Left lobe of liver (tissue), 2 donors: ENCODE data around the gene ACSBG1. TPM values are rescaled to one million over a fixed set of nuclear protein-coding genes. Genes with fewer than 3 reads are reported as not detected.

Source experiments
- ATAC-seq: fragments of 200-7000 bp; cut with Tn5 transposase; one replicate; pipeline ENCODE4 v1.9.1; 2020; ENCODE audit warnings: mild to moderate bottlenecking, moderate library complexity
- DNase-seq: peaks from one replicate; pipeline ENCODE4 v3.0.0-alpha.2; 2020; ENCODE audit warnings: low spot score
- total RNA-seq: library from RNA; stranded (reverse); gene quantifications from one replicate; pipeline ENCODE4 v1.2.1, GENCODE V29; 2021
- donor health status: DM: no; HTN: no; CAD: no; lungs with moderate emphysema.
- donor health status: DM: no; HTN: yes; CAD: no.

Gene ACSBG1, protein sequence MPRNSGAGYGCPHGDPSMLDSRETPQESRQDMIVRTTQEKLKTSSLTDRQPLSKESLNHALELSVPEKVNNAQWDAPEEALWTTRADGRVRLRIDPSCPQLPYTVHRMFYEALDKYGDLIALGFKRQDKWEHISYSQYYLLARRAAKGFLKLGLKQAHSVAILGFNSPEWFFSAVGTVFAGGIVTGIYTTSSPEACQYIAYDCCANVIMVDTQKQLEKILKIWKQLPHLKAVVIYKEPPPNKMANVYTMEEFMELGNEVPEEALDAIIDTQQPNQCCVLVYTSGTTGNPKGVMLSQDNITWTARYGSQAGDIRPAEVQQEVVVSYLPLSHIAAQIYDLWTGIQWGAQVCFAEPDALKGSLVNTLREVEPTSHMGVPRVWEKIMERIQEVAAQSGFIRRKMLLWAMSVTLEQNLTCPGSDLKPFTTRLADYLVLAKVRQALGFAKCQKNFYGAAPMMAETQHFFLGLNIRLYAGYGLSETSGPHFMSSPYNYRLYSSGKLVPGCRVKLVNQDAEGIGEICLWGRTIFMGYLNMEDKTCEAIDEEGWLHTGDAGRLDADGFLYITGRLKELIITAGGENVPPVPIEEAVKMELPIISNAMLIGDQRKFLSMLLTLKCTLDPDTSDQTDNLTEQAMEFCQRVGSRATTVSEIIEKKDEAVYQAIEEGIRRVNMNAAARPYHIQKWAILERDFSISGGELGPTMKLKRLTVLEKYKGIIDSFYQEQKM
- total RNA-seq: not detected

DNA sequence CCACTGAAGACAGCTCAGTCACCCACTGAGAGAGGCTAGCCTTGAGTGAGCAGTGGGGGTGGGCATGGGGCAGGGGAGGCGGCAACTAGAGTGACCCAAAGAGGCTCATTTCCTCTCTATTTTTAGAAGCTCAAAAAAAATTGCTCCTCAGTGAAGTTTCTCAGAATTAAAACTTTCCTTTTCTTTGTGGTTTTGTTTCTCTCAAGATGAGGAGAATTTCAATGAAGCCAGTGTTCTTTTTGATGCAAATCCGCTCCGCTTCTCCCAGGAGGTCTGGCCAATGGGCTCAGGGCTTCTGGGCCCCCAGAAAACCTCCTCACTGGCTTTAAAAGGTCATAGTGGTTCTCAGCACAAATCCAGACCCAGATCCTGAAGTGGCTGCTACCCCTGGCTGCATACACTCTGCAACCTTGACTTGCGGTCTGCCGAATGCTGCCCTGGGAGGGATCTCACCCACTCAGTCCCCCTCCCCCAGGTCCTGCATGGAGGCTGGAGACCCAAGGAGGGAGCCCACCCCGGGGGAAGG, at the start of gene ACSBG1:
Gene ACSBG1 (minus strand): TSS at position 51 of the 526 bp plus-strand sequence. CDS start 64 bp downstream, outside the sequence.
- ATAC-seq (no peak), DNase-seq (no peak)

DNA sequence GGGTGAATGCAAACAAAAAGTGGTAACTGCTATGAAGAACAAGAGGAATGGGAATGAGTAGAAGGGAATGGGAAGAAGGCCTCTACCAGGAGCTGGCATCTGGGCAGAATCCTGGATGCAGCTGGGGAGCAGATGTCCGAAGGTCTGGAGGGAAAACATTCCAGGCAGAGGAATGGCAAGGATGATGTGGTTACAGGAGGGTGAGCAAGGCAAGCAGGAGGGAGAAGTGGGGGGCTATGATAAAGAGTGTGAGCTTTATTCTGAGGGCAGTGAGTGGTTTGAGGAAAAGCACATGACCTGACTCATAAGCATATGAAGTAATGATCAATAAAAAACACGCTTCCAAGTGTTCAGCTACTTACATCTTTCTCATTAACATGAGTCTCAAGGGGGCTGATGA, 48.0 kb upstream of the ACSBG1 start:
- DNase-seq (no peak), ATAC-seq (no peak)

- no peak for ATAC-seq
- DNase-seq: no peak
Measured at GRCh38 chr15:78280319-78281072, 46.1 kb upstream of the ACSBG1 start.

- ATAC-seq (no peak), DNase-seq (no peak)
Measured at GRCh38 chr15:78276064-78276943, 41.9 kb upstream of the ACSBG1 start.

- ATAC-seq: no peak
- no peak for DNase-seq
Measured at GRCh38 chr15:78274994-78275393, 40.6 kb upstream of the ACSBG1 start.

GRCh38 chr15:78272776-78273175, 38.4 kb upstream of the ACSBG1 start:
- DNase-seq: no peak
- no peak for ATAC-seq

DNA sequence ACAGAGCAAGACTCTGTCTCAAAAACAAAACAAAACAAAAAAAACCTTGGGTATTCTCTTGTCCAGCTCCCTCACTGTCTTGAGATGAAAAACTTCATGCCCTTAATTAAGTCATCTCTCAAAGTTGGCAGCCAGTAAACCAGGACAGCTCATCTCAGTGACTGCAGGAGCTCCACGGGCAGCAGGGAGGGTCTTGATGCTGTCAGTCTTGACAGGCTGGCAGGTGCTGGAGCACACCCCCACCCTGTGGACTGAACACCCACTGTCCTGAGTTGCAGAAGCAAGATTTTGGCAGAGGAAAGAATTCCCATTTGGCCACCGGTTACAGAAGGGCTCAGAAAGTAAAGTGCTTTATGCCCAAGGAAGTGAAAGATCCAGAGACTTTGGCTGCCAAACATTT, 38.0 kb upstream of the ACSBG1 start:
- ATAC-seq: no peak
- DNase-seq: no peak

DNA sequence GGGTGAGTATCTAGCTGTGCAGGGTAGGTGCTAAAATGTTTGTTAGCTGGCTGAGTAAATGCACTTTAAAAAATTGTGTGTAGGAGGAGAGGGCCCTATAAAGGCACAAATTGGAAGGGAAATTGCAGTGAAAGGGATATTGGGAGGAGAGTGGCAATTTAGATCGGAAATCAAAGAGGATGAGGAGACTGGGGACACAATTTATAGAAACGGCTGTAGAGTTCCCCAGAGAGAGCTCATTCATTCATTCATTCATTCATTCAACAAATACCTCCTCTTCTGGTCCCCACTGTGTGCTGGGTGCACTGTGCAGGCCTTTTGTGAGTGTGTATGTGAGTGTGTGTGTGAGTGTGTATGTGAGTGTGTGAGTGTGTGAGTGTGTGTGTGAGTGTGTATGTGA, 32.4 kb upstream of the ACSBG1 start:
- no peak for DNase-seq
- ATAC-seq: no peak

DNA sequence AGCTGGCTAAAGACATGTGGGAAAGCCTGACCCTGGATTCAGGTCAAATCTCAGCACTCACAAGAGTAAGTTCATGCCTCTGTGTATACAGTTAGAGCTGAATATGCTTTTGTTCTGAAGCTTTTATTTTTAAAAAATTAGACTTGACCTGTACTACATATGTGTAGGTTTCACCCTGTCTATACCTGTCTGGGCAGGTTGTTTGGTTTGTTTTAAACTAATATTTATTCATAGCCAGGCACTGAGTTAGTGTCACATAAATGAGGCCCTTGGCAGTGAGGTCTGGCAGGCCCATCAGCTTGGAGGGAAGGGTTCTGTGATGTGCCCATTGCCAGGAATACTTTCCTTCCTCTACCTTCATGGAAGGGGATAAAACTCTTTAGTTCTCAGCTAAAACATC, 31.9 kb upstream of the ACSBG1 start:
- ATAC-seq (no peak), DNase-seq (no peak)

DNA sequence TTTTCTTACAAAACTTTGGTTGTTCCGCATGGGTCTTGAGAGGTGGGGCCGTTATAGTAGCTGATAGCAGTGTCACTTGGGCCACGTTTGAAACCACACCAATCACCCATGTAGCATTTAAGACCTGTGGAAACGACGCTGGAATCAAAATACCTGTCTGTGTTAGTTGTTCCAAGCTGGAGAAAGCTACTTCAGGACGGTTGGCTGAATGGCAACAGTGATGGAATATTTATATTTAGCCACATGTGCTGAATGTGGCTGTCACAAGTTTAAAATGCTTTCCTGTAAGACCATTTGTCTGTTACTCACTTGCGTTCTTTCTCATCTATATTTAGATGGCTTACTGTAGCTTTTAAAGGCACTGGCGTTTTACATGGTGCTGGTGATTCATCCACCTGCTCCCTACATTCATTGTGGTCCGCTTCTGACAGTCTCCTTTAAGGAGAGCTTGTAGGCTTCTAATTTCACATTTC, 31.4 kb upstream of the ACSBG1 start:
- ATAC-seq (no peak), DNase-seq (no peak)

- DNase-seq (no peak), ATAC-seq (no peak)
Measured at GRCh38 chr15:78265137-78265460, 30.7 kb upstream of the ACSBG1 start.

GRCh38 chr15:78264304-78265136, 30.2 kb upstream of the ACSBG1 start, which contains the start of gene DNAJA4:
Gene DNAJA4, plus strand, starts transcription at chr15:78264562. Its CDS starts 202 bp downstream, at chr15:78264764.
- peak; percentile 57 for ATAC-seq
- DNase-seq: no peak

GRCh38 chr15:78263907-78264303, 29.5 kb upstream of the ACSBG1 start:
- ATAC-seq: peak; percentile 23
- DNase-seq: no peak

GRCh38 chr15:78263351-78263781, 29.0 kb upstream of the ACSBG1 start:
- ATAC-seq: no peak
- DNase-seq: no peak

GRCh38 chr15:78261062-78261461, 26.7 kb upstream of the ACSBG1 start:
- no peak for ATAC-seq
- no peak for DNase-seq

- DNase-seq: no peak
Measured at GRCh38 chr15:78260489-78260888, 26.1 kb upstream of the ACSBG1 start.

DNA sequence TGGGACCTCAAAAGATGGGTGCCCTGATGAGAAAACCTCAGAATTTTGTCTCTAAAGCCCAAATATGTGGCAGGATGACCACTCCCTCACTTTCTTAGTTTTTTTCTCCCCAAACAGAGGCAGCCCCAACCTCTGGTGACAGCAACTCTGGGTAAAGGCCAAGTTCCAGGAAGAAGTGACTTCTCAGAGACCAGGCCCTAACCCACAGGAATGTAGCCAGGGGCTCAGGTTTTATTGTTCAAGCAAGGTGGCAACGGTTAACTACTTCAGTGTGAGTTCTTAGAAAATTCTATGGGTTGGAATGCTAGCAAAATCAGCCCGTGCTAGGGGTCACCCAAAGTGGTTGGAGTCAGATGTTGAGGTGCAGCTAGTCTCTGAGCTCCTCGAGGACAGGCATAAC, 24.9 kb upstream of the ACSBG1 start:
- no peak for DNase-seq
- no peak for ATAC-seq

More at GRCh38 chr15:78260489-78260888, 26.1 kb upstream of the ACSBG1 start:
- no peak for ATAC-seq

- DNase-seq (no peak), ATAC-seq (no peak)
Measured at GRCh38 chr15:78257681-78258080, 23.3 kb upstream of the ACSBG1 start.

DNA sequence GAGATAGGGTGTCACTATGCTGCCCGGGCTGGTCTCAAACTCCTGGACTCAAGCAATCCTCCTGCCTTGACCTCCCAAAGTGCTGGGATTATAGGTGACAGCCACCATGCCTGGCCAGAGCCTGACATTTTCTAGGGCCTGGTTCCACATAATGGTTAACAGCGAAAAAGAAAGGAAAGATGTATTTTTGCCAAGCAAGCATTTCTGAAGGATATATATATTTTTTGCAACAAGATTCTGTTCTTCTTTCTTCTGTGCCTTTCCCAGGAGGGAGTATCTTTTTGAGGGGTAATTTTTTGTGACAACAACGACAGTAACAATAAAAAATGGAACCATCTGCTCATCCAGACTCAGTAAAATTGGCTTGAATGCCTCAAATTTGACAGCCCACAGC, 21.7 kb upstream of the ACSBG1 start:
- DNase-seq: no peak
- ATAC-seq: no peak
